K562 (cell line): ENCODE results near the gene CYP21A2. TPM values are rescaled to one million over a fixed set of nuclear protein-coding genes. Genes with fewer than 3 reads are reported as not detected.

Experiments
- CBFA2T3 ChIP-seq: fragments of 450-650 bp; IDR thresholded peaks from 2 replicates; pipeline ENCODE4 v1.6.1; 2017
- CREM ChIP-seq: IDR thresholded peaks from 2 replicates; pipeline ENCODE4 v1.6.1; 2014; ENCODE audit warnings: antibody characterized with exemption, low read depth
- CTBP1 ChIP-seq: fragments of 450-650 bp; IDR thresholded peaks from 2 replicates; pipeline ENCODE4 v1.6.1; 2016; ENCODE audit warnings: borderline replicate concordance
- E2F3 ChIP-seq: fragments of 250-450 bp; sonication (Bioruptor Pico); IDR thresholded peaks from 2 replicates; pipeline ENCODE4 v1.4.0; 2020; ENCODE audit warnings: mild to moderate bottlenecking
- HMGN3 ChIP-seq: IDR thresholded peaks from 2 replicates; pipeline ENCODE4 v1.6.1; 2011; ENCODE audit warnings: borderline replicate concordance, low read depth, mild to moderate bottlenecking, mixed read lengths, low read length; ENCODE audit not compliant: insufficient read length; ENCODE audit errors: extremely low read depth
- NR4A1 ChIP-seq, 2 experiments: fragments of 250-450 bp in 1 of 2; fragments of 450-650 bp in 1 of 2; sonication (Bioruptor Pico) in 1 of 2; IDR thresholded peaks; 2 replicates each; pipeline versions ENCODE4 v1.4.0 to v1.6.1; 2016 to 2020; ENCODE audit warnings: mild to moderate bottlenecking in 2 of 2, missing compliant biosample characterization in 1 of 2, missing genetic modification characterization in 1 of 2, moderate library complexity in 1 of 2
- SMARCE1 ChIP-seq: fragments of 450-650 bp; IDR thresholded peaks from 2 replicates; pipeline ENCODE4 v1.7.1; 2016; ENCODE audit warnings: mild to moderate bottlenecking
- TAL1 ChIP-seq: fragments of 450-650 bp; IDR thresholded peaks from 2 replicates; pipeline ENCODE4 v1.6.1; 2016; ENCODE audit warnings: mild to moderate bottlenecking
- ZNF12 ChIP-seq: sonication (generic); formaldehyde crosslinking; IDR thresholded peaks from 2 replicates; pipeline ENCODE4 v1.4.0; 2020; ENCODE audit warnings: mild to moderate bottlenecking, missing genetic modification reagents
- ZNF707 ChIP-seq: fragments of 250-450 bp; sonication (Bioruptor Pico); conservative IDR thresholded peaks from 2 replicates; pipeline ENCODE4 v1.8.0; 2022; ENCODE audit warnings: inconsistent platforms, mild to moderate bottlenecking, moderate library complexity
- ZNF764 ChIP-seq: fragments of 250-450 bp; sonication (Bioruptor Pico); IDR thresholded peaks from 2 replicates; pipeline ENCODE4 v1.4.0; 2020; ENCODE audit warnings: low read depth, mild to moderate bottlenecking, moderate library complexity
- ZNF785 ChIP-seq: fragments of 250-450 bp; sonication (Bioruptor Pico); IDR thresholded peaks from 2 replicates; pipeline ENCODE4 v1.4.0; 2020; ENCODE audit warnings: mild to moderate bottlenecking
- polyA plus RNA-seq, 8 experiments: library from polyadenylated mRNA; depleted of rRNA in 4 of 8; stranded (reverse) in 5 of 8; unstranded in 3 of 8; fragments of >200 nt; fragmentation: Nextera tagmentation in 2 of 8; fragmentation: Illumina TruSeq in 1 of 8; extraction: Ambion mirVana in 2 of 8; extraction: Trizol in 1 of 8; gene quantifications; 2 replicates each; pipeline versions ENCODE4 v1.2.1 to v1.2.3, GENCODE V29; 2011 to 2014; ENCODE audit warnings: inconsistent platforms in 1 of 8, missing spikeins in 1 of 8
- total RNA-seq, 7 experiments: library from RNA; depleted of rRNA in 6 of 7; stranded (reverse); fragments of >200 nt in 6 of 7; fragmentation: Illumina TruSeq in 2 of 7; extraction: Trizol in 2 of 7; gene quantifications; 2 replicates each; pipeline versions ENCODE4 v1.2.1 to v1.2.3, GENCODE V29; 2011 to 2021; ENCODE audit warnings: low replicate concordance in 1 of 7
- TF ChIP-seq, protein P1 (sequence below): fragments of 250-450 bp; sonication (Bioruptor Pico); IDR thresholded peaks from 2 replicates; pipeline ENCODE4 v1.8.0; 2022; ENCODE audit warnings: moderate library complexity, mild to moderate bottlenecking, inconsistent platforms
- TF ChIP-seq, protein P2 (sequence below), 2 experiments: fragments of 450-650 bp; IDR thresholded peaks; 2 replicates each; pipeline ENCODE4 v1.6.1; 2016
- TF ChIP-seq, protein P3 (sequence below): fragments of 450-650 bp; IDR thresholded peaks from 2 replicates; pipeline ENCODE4 v1.6.1; 2016; ENCODE audit warnings: borderline replicate concordance

Gene CYP21A2
- total and polyA plus RNA-seq, 9 of the 15 experiments (the other 6 are each of a cell fraction or from before 2014, with no cell fraction given): 0.03 to 1.4 (median 0.19) TPM

DNA sequence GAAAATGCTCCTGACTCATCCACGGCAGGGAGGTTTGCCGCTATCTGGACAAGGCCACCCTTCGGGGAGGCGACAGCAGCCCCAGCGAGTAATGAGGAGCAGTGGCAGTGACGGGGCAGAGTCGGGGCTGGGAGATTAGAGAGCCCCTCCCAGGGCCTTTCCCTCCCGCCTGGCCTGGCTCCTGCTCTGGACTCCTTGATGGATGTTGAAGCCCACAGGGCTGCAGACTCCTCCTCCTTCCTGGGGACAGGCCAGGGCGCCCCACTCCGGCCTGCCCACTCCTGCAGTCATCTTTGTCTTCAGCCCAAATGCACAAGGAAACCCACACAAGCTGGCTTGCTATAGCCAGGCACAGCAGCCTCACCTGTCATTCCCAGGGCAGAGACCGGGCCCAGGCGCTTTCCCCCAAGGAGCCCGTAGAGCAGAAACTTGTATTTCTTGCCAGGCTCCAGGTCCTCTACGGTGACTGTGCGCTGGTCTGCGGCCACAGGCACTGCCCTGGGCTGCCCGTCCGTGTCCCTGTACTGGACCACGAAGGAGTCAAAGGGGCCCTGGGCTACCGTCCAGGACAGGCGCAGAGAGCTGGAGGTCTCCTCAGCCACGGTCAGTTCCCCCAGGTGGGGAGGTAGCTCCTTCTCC lies 7.7 kb downstream of the CYP21A2 start (continued):
- TF ChIP-seq ZNF764 (CRISPR knock-in tag): no peak
- peak; percentile 79; the same call in 1 of the 2 replicates for TF ChIP-seq E2F3 (CRISPR knock-in tag)
- TF ChIP-seq, protein P1, sequence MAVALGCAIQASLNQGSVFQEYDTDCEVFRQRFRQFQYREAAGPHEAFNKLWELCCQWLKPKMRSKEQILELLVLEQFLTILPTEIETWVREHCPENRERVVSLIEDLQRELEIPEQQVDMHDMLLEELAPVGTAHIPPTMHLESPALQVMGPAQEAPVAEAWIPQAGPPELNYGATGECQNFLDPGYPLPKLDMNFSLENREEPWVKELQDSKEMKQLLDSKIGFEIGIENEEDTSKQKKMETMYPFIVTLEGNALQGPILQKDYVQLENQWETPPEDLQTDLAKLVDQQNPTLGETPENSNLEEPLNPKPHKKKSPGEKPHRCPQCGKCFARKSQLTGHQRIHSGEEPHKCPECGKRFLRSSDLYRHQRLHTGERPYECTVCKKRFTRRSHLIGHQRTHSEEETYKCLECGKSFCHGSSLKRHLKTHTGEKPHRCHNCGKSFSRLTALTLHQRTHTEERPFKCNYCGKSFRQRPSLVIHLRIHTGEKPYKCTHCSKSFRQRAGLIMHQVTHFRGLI: no peak
- TF ChIP-seq, protein P2, sequence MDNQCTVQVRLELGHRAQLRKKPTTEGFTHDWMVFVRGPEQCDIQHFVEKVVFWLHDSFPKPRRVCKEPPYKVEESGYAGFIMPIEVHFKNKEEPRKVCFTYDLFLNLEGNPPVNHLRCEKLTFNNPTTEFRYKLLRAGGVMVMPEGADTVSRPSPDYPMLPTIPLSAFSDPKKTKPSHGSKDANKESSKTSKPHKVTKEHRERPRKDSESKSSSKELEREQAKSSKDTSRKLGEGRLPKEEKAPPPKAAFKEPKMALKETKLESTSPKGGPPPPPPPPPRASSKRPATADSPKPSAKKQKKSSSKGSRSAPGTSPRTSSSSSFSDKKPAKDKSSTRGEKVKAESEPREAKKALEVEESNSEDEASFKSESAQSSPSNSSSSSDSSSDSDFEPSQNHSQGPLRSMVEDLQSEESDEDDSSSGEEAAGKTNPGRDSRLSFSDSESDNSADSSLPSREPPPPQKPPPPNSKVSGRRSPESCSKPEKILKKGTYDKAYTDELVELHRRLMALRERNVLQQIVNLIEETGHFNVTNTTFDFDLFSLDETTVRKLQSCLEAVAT (IDR thresholded peaks at IDR 0.05): no peak
- TF ChIP-seq CBFA2T3: peak; percentile 45
- TF ChIP-seq SMARCE1: peak; percentile 50
- TF ChIP-seq CREM: peak; percentile 46
- TF ChIP-seq ZNF12 (CRISPR knock-in tag): 0 out of 2 replicates have a peak, but pooled peaks have one; percentile 19
- 0 out of 2 replicates have a peak, but pooled peaks have one; percentile 80 for TF ChIP-seq NR4A1 (CRISPR knock-in tag; IDR thresholded peaks at IDR 0.05)
- peak; percentile 88 for TF ChIP-seq NR4A1 (tag; IDR thresholded peaks at IDR 0.05)
- TF ChIP-seq TAL1: peak; percentile 23; the same call in 1 of the 2 replicates
- TF ChIP-seq, protein P3, sequence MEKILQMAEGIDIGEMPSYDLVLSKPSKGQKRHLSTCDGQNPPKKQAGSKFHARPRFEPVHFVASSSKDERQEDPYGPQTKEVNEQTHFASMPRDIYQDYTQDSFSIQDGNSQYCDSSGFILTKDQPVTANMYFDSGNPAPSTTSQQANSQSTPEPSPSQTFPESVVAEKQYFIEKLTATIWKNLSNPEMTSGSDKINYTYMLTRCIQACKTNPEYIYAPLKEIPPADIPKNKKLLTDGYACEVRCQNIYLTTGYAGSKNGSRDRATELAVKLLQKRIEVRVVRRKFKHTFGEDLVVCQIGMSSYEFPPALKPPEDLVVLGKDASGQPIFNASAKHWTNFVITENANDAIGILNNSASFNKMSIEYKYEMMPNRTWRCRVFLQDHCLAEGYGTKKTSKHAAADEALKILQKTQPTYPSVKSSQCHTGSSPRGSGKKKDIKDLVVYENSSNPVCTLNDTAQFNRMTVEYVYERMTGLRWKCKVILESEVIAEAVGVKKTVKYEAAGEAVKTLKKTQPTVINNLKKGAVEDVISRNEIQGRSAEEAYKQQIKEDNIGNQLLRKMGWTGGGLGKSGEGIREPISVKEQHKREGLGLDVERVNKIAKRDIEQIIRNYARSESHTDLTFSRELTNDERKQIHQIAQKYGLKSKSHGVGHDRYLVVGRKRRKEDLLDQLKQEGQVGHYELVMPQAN: no peak
- TF ChIP-seq ZNF707 (CRISPR knock-in tag): no peak
- TF ChIP-seq CTBP1: peak; percentile 63; the same call in 1 of the 2 replicates
- no peak for TF ChIP-seq ZNF785 (CRISPR knock-in tag)
- peak; percentile 34 for TF ChIP-seq HMGN3
